Jurkat, Clone E6-1 (cell line): Measurements from ENCODE around the gene IL25.
A peak's percentile ranks its signal among the peaks of the same experiment; 100 is the strongest.

Source experiments
- DNase-seq: peaks from one replicate; pipeline ENCODE4 v3.0.0-alpha.2; 2011; ENCODE audit warnings: low read depth, low spot score
- H3K4me3 ChIP-seq: 2 replicates; pipeline ENCODE4 v1.5.1; 2011; ENCODE audit warnings: mild to moderate bottlenecking, low read length, control low read depth, moderate library complexity

IL25 gene

GRCh38 chr14:23352506-23353432 lies 19.8 kb upstream of the IL25 start, which contains the start of gene SLC22A17:
SLC22A17 (minus strand) TSS chr14:23352887.
- peak within 1 kb of the TSS; percentile 56 for H3K4me3 ChIP-seq

DNA sequence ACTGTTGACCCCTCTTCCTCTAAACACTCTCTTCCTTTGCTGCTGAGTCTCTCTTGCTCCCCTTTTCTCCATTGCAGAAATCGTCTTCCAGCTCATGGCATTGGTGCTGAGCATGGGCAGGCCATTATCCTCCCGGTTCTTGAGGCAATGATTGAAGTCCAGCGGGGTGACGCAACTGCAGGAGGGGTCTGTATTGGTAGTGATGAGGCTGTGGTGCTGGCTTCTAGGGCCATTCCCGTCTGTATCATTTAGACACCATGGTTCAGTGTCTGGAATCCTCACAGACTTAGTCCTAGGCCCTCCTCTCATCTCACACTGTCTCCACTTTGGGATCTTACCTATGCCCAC lies 19.2 kb upstream of the IL25 start:
- DNase-seq, result no peak

More at GRCh38 chr14:23352506-23353432, 19.8 kb upstream of the IL25 start, which contains the start of gene SLC22A17:
- peak; percentile 25 for DNase-seq

DNA sequence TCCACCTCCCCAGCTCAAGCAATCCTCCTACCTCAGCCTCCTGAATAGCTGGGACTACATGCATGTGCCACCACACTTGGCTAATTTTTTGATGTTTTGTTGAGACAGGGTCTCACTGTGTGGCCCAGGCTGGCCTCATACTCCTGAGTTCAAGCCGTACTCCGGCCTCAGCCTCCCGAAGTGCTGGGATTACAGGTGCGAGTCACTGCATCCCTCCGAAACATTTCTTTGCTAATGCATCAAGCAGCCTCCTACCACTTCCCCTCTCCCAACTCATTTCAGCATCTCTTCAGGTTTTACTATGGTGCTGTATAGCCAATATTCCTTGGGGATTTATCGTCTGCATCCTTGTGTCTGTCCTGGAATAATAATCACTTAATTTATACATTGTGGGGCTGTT lies 17.6 kb upstream of the IL25 start:
- no peak overlapping the region for H3K4me3 ChIP-seq
- no peak for DNase-seq

More for the DNA sequence above, 19.2 kb upstream of the IL25 start:
- H3K4me3 ChIP-seq, result no peak overlapping the region

DNA sequence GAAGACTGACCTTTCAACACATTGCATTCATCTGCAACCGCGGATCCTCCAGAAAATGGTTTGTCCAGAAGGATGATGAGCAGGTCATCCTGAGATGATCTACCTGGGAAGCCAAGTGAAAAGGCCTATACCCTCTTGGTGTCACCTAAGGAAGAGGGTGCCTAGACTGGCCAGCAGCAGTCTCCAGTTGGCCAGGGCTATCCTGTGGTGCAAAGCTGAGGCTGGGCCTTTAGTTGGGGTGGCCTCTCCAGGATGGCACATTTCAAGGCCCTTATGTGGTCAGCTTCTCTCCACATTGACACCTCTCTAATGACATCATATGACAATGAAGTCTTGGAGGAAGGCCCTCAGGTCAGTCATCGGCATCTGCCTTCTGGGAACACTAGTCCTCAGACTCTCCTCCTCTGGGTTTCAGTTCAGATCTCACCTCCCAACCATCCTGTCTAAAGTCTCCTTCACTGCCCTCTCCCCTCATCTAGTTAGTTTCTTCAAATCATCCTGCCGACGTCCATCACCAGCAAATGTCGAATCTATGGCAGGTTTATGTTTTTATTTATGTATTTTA lies 16.7 kb upstream of the IL25 start:
- no peak overlapping the region for H3K4me3 ChIP-seq
- DNase-seq, result no peak

DNA sequence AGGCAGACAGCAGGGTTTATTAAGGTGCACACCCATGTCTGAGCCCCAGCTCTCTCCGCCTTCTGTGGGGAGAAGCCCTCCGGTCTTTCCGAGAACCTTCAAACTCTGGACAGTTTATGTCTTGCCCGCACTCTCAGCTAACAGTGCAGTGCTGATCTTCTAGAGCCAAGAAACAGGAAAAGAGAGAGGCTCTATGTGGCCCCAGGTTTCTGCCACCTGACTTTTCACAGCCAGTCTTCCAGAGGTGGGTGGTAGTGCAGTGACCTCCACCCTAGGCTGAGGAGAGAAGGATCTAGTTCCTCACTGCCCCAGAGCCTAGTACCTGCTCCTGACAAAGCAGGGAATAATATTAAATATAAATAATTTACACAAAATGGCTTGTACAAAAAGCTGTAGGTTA lies 15.9 kb upstream of the IL25 start:
- DNase-seq, result no peak
- no peak overlapping the region for H3K4me3 ChIP-seq

DNA sequence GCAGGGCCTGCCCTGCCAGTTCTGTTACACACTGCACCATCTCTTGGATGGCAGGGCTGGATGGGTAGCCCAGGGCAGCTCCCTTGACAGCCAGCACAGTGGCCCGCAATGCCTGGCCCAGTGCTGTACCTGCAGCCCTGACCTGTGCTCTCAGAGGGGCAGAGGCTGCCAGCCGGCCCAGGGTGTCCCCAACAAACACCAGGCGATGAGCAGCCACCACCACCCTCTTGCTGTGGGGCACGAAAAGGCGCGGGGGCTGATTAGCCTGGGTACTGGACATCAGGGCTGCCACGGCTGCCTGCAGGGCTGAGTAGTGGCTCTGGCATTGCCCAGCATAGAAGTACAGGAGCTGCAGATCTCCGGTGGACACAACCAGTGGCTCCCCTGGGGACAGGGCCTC lies 15.3 kb upstream of the IL25 start:
- no peak overlapping the region for H3K4me3 ChIP-seq
- DNase-seq, result no peak

DNA sequence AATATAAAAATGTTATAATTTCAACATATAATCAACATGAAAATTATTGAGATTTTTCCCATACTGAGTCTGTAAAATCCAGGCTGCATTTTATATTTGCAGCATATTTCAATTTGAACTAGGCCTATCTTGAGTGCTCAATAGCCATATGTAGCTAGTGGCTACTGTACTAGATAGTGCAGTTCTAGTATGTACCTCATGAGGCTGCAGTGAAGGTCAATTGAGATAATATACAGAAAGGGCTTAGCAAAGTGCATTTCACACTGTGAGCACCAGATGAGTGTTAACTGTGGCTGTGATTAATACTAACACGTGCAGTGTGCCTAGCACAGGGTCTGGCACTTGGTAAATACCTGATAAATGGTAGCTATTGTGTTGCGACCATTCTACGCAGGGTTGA lies 14.6 kb upstream of the IL25 start:
- no peak for DNase-seq
- no peak overlapping the region for H3K4me3 ChIP-seq

- H3K4me3 ChIP-seq, result no peak overlapping the region
- DNase-seq, result no peak
Observed at GRCh38 chr14:23358553-23359166, 13.9 kb upstream of the IL25 start.

DNA sequence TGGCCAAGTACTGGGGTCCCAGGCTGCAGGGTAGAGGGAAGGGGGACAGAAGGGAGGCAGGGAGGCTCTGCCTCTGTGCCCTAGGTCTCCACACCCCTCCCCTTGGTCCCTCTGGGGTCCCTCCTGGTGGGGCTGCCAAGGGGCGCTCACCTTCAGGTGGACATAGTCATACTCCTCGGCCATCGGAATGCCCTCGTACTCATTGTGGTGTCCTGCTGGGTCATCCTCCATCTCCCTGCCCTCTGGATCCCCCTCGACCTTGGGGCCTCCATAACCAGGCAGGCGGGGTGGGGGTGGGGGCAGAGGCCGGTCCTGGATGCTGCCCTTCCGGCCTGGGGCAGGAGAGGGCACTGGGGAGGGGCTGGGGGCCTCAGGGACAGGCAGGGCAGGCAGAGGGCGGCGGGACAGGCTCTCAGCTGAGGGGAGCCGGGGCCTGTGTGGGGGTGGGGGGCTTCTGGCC lies 13.4 kb upstream of the IL25 start:
- no peak overlapping the region for H3K4me3 ChIP-seq
- DNase-seq, result no peak

GRCh38 chr14:23359722-23360447 lies 12.7 kb upstream of the IL25 start:
- no peak for DNase-seq
- no peak overlapping the region for H3K4me3 ChIP-seq

GRCh38 chr14:23360496-23360895 lies 12.1 kb upstream of the IL25 start:
- H3K4me3 ChIP-seq, result no peak overlapping the region
- DNase-seq, result no peak

GRCh38 chr14:23361320-23361719 lies 11.3 kb upstream of the IL25 start:
- no peak overlapping the region for H3K4me3 ChIP-seq
- DNase-seq, result no peak

GRCh38 chr14:23361763-23362162 lies 10.8 kb upstream of the IL25 start:
- no peak overlapping the region for H3K4me3 ChIP-seq
- no peak for DNase-seq

- DNase-seq, result no peak
- no peak overlapping the region for H3K4me3 ChIP-seq
Observed at GRCh38 chr14:23362200-23362599, 10.4 kb upstream of the IL25 start.

GRCh38 chr14:23364164-23365035 lies 8.2 kb upstream of the IL25 start:
- H3K4me3 ChIP-seq, result no peak overlapping the region

GRCh38 chr14:23365036-23365731 lies 7.4 kb upstream of the IL25 start, which contains the start of gene EFS:
EFS (minus strand) TSS chr14:23365172; CDS start chr14:23365025, 147 bp downstream.
- no peak for DNase-seq
- no peak within 1 kb of the TSS for H3K4me3 ChIP-seq

More at GRCh38 chr14:23364164-23365035, 8.2 kb upstream of the IL25 start:
- no peak for DNase-seq

DNA sequence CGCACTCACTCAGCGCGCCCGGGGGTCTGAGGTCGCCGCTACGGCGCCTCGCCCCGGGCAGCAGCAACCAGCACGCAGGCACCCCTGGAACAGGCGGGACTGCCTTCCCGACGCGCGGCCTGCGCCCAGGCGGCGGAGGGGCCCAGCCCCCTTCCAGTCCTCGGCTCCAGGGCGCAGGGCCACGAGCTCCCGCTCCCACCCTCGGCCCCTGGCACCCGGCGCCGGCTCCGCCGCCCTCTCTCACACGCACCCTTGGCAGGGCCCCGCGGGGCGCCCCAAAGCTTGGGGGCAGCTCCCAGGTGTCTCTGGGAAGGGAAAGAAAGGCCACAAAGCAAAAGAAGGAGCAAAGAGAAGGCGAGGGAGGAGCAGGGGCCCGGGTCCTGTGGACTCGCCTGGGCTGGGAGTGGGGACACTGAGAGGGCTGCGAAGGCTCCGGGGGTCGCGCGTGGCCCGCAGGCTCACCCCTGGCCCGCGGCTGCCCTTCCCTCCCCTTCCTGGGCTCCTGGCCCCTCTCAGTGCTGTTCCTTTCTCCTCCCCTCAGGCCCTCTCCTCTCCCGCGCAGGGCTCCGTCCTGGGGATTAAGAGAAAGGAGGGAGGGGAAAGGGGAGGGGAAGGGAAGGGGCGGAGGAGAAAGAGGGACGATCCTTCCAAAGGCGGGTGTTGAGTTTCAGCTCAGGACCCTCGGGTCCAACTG lies 6.7 kb upstream of the IL25 start:
- H3K4me3 ChIP-seq, result no peak overlapping the region
- DNase-seq, result no peak
